Adipocyte (in vitro differentiated cells): ENCODE measurements around the gene HGFAC.
A peak's percentile ranks its signal among the peaks of the same experiment; 100 is the strongest.

ENCODE experiments used
- DNase-seq: peaks from one replicate; pipeline ENCODE4 v3.0.0-alpha.2; 2015; ENCODE audit warnings: low read depth
- H3K27me3 ChIP-seq: replicated peaks from 2 replicates; pipeline ENCODE4 v1.7.0; 2013; ENCODE audit warnings: mild to moderate bottlenecking, low read length, moderate library complexity; ENCODE audit not compliant: control insufficient read depth, insufficient read depth
- H3K36me3 ChIP-seq: 2 replicates; pipeline ENCODE4 v1.7.0; 2013; ENCODE audit warnings: low read length, mild to moderate bottlenecking, moderate library complexity; ENCODE audit not compliant: control insufficient read depth, insufficient read depth, severe bottlenecking
- H3K4me1 ChIP-seq: 2 replicates; pipeline ENCODE4 v1.7.0; 2013; ENCODE audit warnings: mild to moderate bottlenecking, low read length, moderate library complexity; ENCODE audit not compliant: control insufficient read depth, insufficient read depth
- H3K4me3 ChIP-seq: 2 replicates; pipeline ENCODE4 v1.7.0; 2013; ENCODE audit warnings: mild to moderate bottlenecking, low read length, moderate library complexity
- H3K9ac ChIP-seq: 2 replicates; pipeline ENCODE4 v1.7.0; 2013; ENCODE audit warnings: mild to moderate bottlenecking, low read length, moderate library complexity
- H3K9me3 ChIP-seq: 2 replicates; pipeline ENCODE4 v1.7.0; 2013; ENCODE audit warnings: mild to moderate bottlenecking, low read length, moderate library complexity; ENCODE audit not compliant: control insufficient read depth

HGFAC gene

GRCh38 chr4:3441501-3442459 is at the start of gene HGFAC:
Gene HGFAC (plus strand): TSS chr4:3441968. CDS start chr4:3442002, 34 bp downstream.
- Histone ChIP-seq H3K27me3 (no peaks in the 10 kb centered on the region), H3K4me1 (peaks cover 12% of the 10 kb centered on the region), H3K9ac (no peak within 1 kb of the TSS), H3K4me3 (no peak within 1 kb of the TSS), H3K9me3 (no peaks in the 10 kb centered on the region), H3K36me3 (no peaks in the 10 kb centered on the region)
- DNase-seq, result no peak

GRCh38 chr4:3392321-3392720 is 49.4 kb upstream of the HGFAC start:
- no peak for DNase-seq
- Histone ChIP-seq H3K36me3 (no peaks in the 10 kb centered on the region), H3K9ac (no peak overlapping the region), H3K4me1 (peaks cover 27% of the 10 kb centered on the region), H3K27me3 (no peaks in the 10 kb centered on the region), H3K9me3 (peaks cover 3% of the 10 kb centered on the region), H3K4me3 (no peak overlapping the region)

DNA sequence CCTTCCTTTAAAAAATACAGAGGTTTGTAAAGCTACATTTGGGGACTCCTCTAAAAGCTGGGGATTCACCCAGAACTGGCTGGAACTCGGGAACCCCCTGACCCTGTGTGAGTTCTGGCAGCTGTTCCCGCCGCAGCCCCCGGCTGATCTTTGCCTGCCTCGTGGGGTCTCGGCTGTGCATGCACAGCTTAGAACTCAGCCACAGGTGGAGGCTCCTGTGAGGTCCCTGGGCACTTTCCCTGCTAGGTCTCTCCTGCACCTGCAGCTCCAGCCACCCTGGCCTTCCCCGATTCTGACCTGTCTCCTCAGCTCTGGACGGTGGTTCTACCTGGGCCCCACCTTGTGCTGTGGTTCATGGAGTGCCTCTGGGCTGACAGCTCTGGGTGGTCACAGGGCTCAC is 48.6 kb upstream of the HGFAC start:
- Histone ChIP-seq H3K36me3 (no peaks in the 10 kb centered on the region), H3K9me3 (peaks cover 3% of the 10 kb centered on the region), H3K4me3 (no peak overlapping the region), H3K4me1 (peaks cover 18% of the 10 kb centered on the region), H3K9ac (no peak overlapping the region), H3K27me3 (no peaks in the 10 kb centered on the region)
- no peak for DNase-seq

GRCh38 chr4:3396600-3396999 is 45.2 kb upstream of the HGFAC start:
- no peaks in the 10 kb centered on the region for H3K36me3 ChIP-seq
- no peak for DNase-seq
- H3K9ac ChIP-seq, result no peak overlapping the region
- H3K27me3 ChIP-seq, result no peaks in the 10 kb centered on the region
- peaks cover 3% of the 10 kb centered on the region for H3K9me3 ChIP-seq
- H3K4me1 ChIP-seq, result peaks cover 5% of the 10 kb centered on the region
- no peak overlapping the region for H3K4me3 ChIP-seq

- Histone ChIP-seq H3K9ac (no peak overlapping the region), H3K4me3 (no peak overlapping the region), H3K4me1 (peaks cover 5% of the 10 kb centered on the region), H3K9me3 (peaks cover 3% of the 10 kb centered on the region), H3K27me3 (no peaks in the 10 kb centered on the region), H3K36me3 (no peaks in the 10 kb centered on the region)
- DNase-seq, result no peak
Measured at GRCh38 chr4:3397128-3397527, 44.6 kb upstream of the HGFAC start.

- no peak for DNase-seq
- no peaks in the 10 kb centered on the region for H3K36me3 ChIP-seq
Measured at GRCh38 chr4:3399277-3400194, 42.2 kb upstream of the HGFAC start.

GRCh38 chr4:3401436-3402171 is 40.2 kb upstream of the HGFAC start:
- no peaks in the 10 kb centered on the region for H3K27me3 ChIP-seq
- H3K9ac ChIP-seq, result no peak overlapping the region
- H3K4me3 ChIP-seq, result no peak overlapping the region
- H3K36me3 ChIP-seq, result no peaks in the 10 kb centered on the region
- no peak for DNase-seq
- peaks cover 16% of the 10 kb centered on the region for H3K9me3 ChIP-seq
- H3K4me1 ChIP-seq, result peaks cover 13% of the 10 kb centered on the region

More at GRCh38 chr4:3399277-3400194, 42.2 kb upstream of the HGFAC start:
- H3K27me3 ChIP-seq, result no peaks in the 10 kb centered on the region
- no peak overlapping the region for H3K4me3 ChIP-seq
- H3K9me3 ChIP-seq, result peaks cover 10% of the 10 kb centered on the region
- peaks cover 13% of the 10 kb centered on the region for H3K4me1 ChIP-seq
- no peak overlapping the region for H3K9ac ChIP-seq

- Histone ChIP-seq H3K4me1 (peaks cover 8% of the 10 kb centered on the region), H3K27me3 (no peaks in the 10 kb centered on the region), H3K4me3 (no peak overlapping the region), H3K9me3 (peaks cover 16% of the 10 kb centered on the region), H3K9ac (no peak overlapping the region), H3K36me3 (no peaks in the 10 kb centered on the region)
- DNase-seq, result peak; percentile 60
Measured at GRCh38 chr4:3402491-3403347, 39.0 kb upstream of the HGFAC start.

GRCh38 chr4:3403348-3403906 is 38.3 kb upstream of the HGFAC start:
- peaks cover 11% of the 10 kb centered on the region for H3K4me1 ChIP-seq
- H3K36me3 ChIP-seq, result no peaks in the 10 kb centered on the region
- no peak for DNase-seq
- no peak overlapping the region for H3K4me3 ChIP-seq
- no peaks in the 10 kb centered on the region for H3K27me3 ChIP-seq
- H3K9ac ChIP-seq, result no peak overlapping the region
- peaks cover 16% of the 10 kb centered on the region for H3K9me3 ChIP-seq

GRCh38 chr4:3404546-3404945 is 37.2 kb upstream of the HGFAC start:
- no peak for DNase-seq
- no peaks in the 10 kb centered on the region for H3K36me3 ChIP-seq
- no peaks in the 10 kb centered on the region for H3K27me3 ChIP-seq
- no peak overlapping the region for H3K4me3 ChIP-seq
- H3K4me1 ChIP-seq, result peaks cover 13% of the 10 kb centered on the region
- no peak overlapping the region for H3K9ac ChIP-seq
- H3K9me3 ChIP-seq, result peaks cover 16% of the 10 kb centered on the region
